Measurements from ENCODE around the gene XYLT1. TPM values are rescaled to one million over a fixed set of nuclear protein-coding genes. Genes with fewer than 3 reads are reported as not detected.

The XYLT1 gene
- total RNA-seq, 1 donor from 2014 or later: under 0.01 TPM

DNA sequence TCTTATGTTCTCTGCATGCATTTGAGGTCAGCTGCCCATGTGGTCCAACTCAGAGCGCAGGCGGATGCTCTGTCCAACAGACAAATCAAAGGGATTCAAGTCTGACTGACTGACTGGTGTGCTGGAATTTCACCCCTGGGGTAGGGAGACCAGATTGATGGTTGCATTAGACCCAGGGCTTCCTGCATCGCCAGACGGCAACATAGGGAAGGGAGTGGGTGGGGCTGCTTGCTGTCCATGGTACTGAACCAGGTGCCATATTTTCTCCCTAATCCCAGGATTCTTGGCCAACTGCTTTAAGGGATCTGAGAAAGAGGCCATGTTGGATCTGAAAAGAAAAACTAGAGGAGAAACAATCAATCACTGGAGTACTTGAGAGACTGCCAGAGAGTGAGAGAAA lies 332.0 kb downstream of the XYLT1 start:
- FAIRE-seq (no peak), DNase-seq (ENCODE audit: low read depth) (no peak)
- H3K27me3 ChIP-seq (ENCODE audit: control insufficient read depth, insufficient read depth, low read length): no peaks in the 10 kb centered on the region
- TF ChIP-seq, protein P1, sequence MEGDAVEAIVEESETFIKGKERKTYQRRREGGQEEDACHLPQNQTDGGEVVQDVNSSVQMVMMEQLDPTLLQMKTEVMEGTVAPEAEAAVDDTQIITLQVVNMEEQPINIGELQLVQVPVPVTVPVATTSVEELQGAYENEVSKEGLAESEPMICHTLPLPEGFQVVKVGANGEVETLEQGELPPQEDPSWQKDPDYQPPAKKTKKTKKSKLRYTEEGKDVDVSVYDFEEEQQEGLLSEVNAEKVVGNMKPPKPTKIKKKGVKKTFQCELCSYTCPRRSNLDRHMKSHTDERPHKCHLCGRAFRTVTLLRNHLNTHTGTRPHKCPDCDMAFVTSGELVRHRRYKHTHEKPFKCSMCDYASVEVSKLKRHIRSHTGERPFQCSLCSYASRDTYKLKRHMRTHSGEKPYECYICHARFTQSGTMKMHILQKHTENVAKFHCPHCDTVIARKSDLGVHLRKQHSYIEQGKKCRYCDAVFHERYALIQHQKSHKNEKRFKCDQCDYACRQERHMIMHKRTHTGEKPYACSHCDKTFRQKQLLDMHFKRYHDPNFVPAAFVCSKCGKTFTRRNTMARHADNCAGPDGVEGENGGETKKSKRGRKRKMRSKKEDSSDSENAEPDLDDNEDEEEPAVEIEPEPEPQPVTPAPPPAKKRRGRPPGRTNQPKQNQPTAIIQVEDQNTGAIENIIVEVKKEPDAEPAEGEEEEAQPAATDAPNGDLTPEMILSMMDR (IDR thresholded peaks at IDR 0.05; ENCODE audit: insufficient read depth, low read length, severe bottlenecking): no peak
- no peaks in the 10 kb centered on the region for H3K36me3 ChIP-seq (ENCODE audit: control insufficient read depth, insufficient read depth, low read length)
- H3K4me3 ChIP-seq (ENCODE audit: low read depth, low read length): no peak overlapping the region

DNA sequence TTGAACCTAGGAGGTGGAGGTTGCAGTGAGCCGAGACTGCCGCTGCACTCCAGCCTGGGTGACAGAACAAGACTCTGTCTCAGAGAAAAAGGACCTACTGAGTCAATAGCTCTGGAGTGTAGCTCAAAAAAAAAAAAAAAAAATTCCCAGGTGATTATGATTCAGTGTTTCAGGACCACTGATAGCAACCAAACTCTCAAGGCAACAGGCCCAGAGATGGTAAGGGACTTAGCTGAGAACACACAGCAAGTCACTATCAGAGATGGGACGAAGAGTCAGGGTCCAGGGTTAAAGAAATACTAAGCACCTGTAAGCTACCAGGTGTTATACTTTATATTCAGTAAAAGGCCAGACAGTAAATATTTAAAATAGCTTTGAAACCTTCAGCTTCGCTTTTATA lies 335.3 kb downstream of the XYLT1 start:
- H3K27me3 ChIP-seq (ENCODE audit: control insufficient read depth, insufficient read depth, low read length): no peaks in the 10 kb centered on the region
- no peak for FAIRE-seq
- H3K4me3 ChIP-seq (ENCODE audit: low read depth, low read length): no peak overlapping the region
- TF ChIP-seq, protein P1 (IDR thresholded peaks at IDR 0.05; ENCODE audit: insufficient read depth, low read length, severe bottlenecking): no peak
- DNase-seq (ENCODE audit: low read depth): no peak
- no peaks in the 10 kb centered on the region for H3K36me3 ChIP-seq (ENCODE audit: control insufficient read depth, insufficient read depth, low read length)

DNA sequence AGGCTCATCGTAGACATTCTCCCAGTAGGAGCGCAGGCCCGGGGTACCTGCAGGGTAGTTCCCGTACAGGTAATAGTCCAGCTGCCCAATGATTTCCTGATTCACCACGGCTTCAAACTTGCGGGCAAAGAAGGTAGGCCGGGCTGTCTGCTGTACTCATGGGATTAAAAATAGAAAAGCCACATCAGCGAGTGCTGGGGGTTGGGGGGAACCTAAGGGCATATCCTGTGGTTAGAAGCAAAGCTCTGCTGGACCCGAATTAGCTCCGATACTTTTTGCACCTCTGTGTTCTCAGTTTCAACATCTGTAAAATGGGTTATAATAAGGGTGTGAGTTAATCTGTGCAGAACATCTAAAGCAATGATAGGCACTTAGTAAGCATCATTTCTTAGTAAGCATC lies 336.2 kb downstream of the XYLT1 start:
- FAIRE-seq (no peak), DNase-seq (ENCODE audit: low read depth) (no peak)
- TF ChIP-seq, protein P1 (IDR thresholded peaks at IDR 0.05; ENCODE audit: insufficient read depth, low read length, severe bottlenecking): no peak
- H3K36me3 ChIP-seq (ENCODE audit: control insufficient read depth, insufficient read depth, low read length): no peaks in the 10 kb centered on the region
- no peaks in the 10 kb centered on the region for H3K27me3 ChIP-seq (ENCODE audit: control insufficient read depth, insufficient read depth, low read length)
- H3K4me3 ChIP-seq (ENCODE audit: low read depth, low read length): no peak overlapping the region

DNA sequence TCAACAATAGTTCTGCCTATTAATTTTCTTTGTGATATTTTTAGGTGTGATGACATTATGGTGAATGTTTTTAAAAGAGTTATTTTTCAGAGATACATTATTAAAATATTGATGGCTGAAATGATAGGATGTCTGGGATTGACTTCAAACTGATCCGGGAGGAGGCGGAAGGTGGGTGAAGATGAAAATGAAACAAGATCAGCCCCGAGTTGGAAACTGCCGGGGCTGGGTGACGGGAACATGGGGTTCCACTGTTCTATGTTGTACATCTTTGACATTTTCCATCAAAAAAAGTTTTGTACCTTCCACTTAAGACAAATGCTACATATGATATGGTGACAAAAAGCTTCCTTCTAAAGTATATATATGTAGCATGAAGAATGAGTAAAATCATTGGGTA lies 336.9 kb downstream of the XYLT1 start:
- TF ChIP-seq, protein P1 (IDR thresholded peaks at IDR 0.05; ENCODE audit: insufficient read depth, low read length, severe bottlenecking): no peak
- DNase-seq (ENCODE audit: low read depth): no peak
- no peak overlapping the region for H3K4me3 ChIP-seq (ENCODE audit: low read depth, low read length)
- H3K36me3 ChIP-seq (ENCODE audit: control insufficient read depth, insufficient read depth, low read length): no peaks in the 10 kb centered on the region
- no peak for FAIRE-seq
- H3K27me3 ChIP-seq (ENCODE audit: control insufficient read depth, insufficient read depth, low read length): no peaks in the 10 kb centered on the region

DNA sequence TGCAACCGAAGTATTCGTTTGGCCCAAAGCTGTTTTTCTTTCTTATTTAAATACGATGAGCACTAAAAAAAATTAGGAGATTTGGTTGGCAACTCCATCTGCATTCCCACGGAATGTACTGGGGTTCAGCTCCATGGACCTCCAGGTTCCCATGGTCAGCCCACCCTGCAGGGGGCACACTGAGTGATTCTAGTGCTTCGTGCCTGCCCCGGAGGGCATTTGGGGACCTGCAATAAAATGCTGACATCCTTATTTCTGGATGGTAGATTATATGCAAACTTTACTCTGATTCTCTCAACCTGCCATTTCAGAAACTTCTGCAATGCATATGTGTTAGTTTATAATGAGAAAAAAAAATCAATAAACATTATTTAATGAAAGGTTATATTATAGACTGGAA lies 339.4 kb downstream of the XYLT1 start:
- TF ChIP-seq, protein P1 (IDR thresholded peaks at IDR 0.05; ENCODE audit: insufficient read depth, low read length, severe bottlenecking): no peak

DNA sequence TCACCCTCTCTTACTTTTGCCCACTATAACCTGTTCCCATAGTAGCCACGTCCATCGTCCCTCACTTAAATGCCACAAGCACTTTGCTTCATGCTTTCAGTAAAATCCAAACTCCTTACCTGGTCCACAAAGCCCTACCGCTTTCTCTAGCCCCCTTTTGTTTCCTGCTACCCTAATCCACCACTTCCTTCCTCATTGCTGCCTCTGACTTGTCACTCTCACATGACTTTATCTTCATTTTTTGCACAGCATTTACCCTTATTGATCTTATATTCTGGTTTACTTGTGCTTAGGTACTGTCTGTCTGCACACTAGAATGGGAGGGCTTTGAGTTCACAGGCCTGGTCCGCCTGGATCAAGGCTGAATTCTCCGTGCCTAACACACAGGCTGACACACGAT lies 340.0 kb downstream of the XYLT1 start:
- no peak for FAIRE-seq
- TF ChIP-seq, protein P1 (IDR thresholded peaks at IDR 0.05; ENCODE audit: insufficient read depth, low read length, severe bottlenecking): no peak
- Histone ChIP-seq H3K4me3 (ENCODE audit: low read depth, low read length) (no peak overlapping the region), H3K27me3 (ENCODE audit: control insufficient read depth, insufficient read depth, low read length) (no peaks in the 10 kb centered on the region), H3K36me3 (ENCODE audit: control insufficient read depth, insufficient read depth, low read length) (no peaks in the 10 kb centered on the region)
- DNase-seq (ENCODE audit: low read depth): no peak

More for the DNA sequence above, 339.4 kb downstream of the XYLT1 start:
- Histone ChIP-seq H3K27me3 (ENCODE audit: control insufficient read depth, insufficient read depth, low read length) (no peaks in the 10 kb centered on the region), H3K36me3 (ENCODE audit: control insufficient read depth, insufficient read depth, low read length) (no peaks in the 10 kb centered on the region), H3K4me3 (ENCODE audit: low read depth, low read length) (no peak overlapping the region)
- no peak for DNase-seq (ENCODE audit: low read depth)
- FAIRE-seq: no peak

Data from bronchial epithelial cell (primary cell).